Stimulated activated CD8-positive, alpha-beta memory T cell treated with anti-CD3 and anti-CD28 coated beads, Interleukin-4, amount 100 ng/mL, for 24 hours (primary cell): ENCODE results near the gene SDF2.
A peak's percentile ranks its signal among the peaks of the same experiment; 100 is the strongest.

Experiments used
- DNase-seq: peaks from one replicate; pipeline ENCODE4 v3.0.0-alpha.2; 2020; ENCODE audit warnings: low read depth

The SDF2 gene

DNA sequence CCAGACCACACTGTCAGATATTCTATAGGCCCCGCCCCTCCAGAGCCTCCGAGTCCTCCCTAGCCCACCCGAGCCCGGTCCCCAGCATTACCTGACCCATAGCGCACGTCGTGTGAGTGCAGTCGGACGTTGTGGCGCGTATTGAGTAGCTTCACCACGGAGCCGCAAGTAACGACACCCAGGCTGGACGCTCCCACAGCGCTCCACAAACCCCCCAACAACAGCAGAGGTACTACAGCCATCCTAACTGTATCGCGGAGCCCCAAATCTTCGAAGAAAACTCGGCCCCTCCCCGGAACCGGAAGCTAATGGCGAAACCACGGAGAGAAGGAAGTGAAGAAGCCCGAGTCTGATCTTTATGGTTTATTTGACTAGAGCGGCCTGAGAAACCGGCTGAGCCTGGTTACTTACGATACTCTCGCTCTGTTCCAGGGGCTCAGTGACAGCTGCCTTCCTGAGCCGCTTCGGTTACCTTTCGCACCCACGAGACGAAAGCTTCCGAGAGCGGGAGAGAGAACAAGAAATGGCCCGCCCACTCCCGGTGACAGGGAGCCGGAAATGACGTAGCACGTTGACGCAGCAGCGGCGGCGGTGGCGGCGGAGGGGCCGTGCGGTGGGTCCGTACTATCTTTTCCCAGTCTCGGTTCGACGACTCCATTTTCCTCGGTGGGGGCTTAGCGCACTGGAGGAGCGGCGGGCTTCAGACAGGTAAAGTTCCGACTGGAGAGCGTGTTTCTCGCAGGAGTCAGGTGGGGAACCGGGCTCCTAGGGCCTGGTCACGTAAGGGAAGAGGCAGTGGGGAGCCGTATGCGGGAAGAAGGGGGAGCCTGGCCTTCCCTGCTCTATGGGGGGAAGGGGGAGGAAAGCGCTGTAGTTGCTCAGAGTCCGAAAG, at the start of gene SDF2, which contains the start of gene SUPT6H:
TSS of gene SDF2 (minus strand) at position 272 of the 892 bp plus-strand sequence. CDS start at position 242, 30 bp downstream.
TSS of gene SUPT6H (plus strand) at position 571 of the 892 bp plus-strand sequence. CDS start 11,197 bp downstream, outside the sequence.
- DNase-seq, result peak; percentile 93

- DNase-seq, result peak; percentile 78
Measured at GRCh38 chr17:28710861-28711722, 49.4 kb upstream of the SDF2 start.

DNA sequence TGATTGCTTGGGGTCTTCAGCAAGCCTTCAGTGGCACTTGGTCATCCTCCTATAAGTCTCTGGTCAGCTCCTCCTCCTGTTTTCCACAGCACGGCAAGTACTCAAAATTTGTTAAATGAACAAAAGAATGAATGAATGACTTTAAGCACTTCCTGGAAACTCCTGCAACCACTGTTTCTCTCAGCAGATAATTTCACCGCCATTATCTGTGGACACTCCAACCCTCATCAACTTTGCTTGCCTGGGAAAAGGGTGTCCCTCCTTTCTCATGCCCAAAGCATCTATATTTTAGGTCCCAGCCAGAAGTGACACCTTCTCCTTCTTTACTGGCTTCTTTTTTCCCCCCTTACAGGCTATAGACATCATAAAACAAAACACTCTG, 45.6 kb upstream of the SDF2 start:
- no peak for DNase-seq

DNA sequence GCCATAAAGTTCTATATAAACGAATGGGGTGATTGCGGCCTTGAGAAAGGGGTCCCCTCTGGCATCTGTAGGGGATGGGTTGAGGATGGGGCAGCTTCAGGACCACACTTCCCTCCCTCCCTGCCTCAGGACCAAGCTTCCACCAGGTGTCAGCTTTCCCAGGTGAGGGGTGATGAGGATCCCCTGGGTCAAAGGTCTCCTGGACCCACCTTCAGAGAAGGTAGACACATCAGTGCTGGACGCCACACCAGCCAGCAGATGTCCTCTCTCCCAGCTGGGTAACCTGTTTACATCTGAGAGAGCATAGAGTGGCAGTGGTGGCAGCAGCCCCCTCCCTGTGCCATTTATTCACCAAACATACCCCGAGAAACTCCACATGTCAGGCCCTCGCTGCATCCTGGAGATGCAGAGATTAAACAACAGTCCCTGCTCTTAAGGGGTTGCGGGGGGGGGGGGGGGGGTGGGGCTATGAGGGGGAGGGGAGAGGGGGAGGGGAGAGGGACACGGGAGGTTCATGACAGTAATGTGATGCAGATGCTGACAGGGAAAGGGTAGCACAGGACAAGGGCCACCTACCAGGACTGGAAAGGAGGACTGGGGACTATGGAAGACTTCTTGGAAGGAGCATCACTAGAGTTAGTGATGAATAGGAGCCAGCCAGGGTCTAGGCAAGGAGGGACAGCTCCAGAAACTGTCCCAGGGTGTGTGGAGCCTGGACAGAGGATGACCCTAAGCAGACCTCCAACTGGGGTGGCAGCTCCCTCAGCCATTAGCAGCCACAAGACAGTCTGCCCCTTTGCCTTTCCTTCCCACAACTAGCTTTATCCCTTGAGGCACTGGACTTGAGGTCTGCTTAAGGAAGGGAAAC, 45.0 kb upstream of the SDF2 start:
- no peak for DNase-seq

DNA sequence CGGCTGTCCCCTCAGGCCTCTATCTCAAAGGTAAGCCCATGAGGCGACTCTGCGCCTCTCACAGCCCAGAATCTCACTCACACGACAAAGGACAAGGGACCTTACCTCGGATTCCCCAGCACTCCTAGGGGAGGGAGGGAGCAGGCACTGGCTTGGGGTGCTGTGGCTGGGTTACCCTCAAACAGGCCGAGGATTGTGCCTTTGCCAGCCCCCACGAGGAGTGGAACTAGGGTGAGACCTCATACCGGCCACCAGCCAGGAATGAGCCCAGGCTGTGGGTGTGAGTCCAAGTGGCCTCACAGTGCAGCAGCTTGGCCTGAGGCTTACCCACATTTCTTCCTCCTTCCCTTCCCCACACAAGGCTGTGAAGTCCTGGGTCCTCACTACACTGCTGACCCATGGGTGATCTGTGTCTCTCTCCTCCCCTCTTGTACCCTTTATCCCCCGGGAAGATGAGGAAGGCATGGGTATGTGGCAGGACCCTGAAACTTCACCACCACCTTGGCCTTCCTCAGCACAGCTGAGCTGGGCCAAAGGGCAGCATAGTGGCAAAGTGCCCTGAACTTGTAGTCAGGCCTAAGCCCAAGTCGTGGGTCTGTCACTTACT, 44.1 kb upstream of the SDF2 start:
- no peak for DNase-seq

- no peak for DNase-seq
Measured at GRCh38 chr17:28705074-28705659, 43.5 kb upstream of the SDF2 start.

DNA sequence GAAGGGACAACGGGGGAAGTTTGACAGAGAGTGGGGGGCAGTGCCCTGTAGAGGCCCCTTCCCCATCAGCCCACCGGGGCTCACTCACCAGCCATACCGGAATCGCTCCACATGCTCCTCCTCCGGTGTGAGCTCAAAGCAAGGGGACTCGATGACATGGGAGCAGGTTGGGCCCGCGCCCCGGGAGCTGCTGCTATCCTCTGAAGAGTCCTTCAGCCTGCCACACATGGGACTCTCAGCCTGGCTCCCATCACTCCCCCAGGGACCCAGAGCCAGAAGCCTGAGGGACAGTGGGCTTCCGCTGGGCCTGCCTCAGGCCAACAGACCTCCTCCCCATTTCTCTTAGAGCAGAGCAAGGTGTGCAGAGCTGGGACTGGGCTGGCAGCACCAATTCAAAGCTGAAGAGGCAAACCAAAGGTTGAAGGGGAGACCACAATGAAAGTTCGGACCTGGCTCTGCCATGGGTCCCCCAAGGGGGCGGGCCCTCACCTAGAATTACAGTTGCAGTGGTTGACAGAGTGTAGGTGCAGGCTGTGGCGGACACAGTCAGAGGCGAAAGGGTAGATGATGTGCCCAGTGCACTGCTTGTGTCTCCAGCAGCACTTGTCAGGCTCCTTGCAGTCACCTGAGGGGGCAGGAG, 42.6 kb upstream of the SDF2 start:
- DNase-seq, result no peak

GRCh38 chr17:28703552-28704218, 42.0 kb upstream of the SDF2 start:
- DNase-seq, result no peak

- DNase-seq, result no peak
Measured at GRCh38 chr17:28702752-28703150, 41.0 kb upstream of the SDF2 start.

- no peak for DNase-seq
Measured at GRCh38 chr17:28702026-28702751, 40.5 kb upstream of the SDF2 start.

GRCh38 chr17:28700830-28701492, 39.3 kb upstream of the SDF2 start:
- no peak for DNase-seq

DNA sequence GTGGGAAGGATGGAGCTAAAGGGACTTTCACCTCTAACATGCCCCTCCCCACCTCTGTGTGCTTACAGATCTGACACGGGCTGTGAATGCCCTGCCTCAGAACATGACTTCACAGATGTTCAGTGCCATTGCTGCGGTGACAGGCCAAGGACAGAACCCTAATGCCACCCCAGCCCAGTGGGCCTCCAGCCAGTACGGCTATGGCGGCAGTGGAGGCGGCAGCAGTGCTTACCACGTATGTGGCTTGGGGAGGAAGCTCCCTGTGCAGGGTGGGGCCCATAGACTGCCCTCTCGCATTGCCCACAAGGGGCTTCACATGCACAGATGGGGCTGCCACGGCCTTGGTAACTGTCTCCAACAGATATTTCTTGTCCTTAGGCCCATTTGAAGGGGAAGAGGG, 38.6 kb upstream of the SDF2 start:
- no peak for DNase-seq

DNA sequence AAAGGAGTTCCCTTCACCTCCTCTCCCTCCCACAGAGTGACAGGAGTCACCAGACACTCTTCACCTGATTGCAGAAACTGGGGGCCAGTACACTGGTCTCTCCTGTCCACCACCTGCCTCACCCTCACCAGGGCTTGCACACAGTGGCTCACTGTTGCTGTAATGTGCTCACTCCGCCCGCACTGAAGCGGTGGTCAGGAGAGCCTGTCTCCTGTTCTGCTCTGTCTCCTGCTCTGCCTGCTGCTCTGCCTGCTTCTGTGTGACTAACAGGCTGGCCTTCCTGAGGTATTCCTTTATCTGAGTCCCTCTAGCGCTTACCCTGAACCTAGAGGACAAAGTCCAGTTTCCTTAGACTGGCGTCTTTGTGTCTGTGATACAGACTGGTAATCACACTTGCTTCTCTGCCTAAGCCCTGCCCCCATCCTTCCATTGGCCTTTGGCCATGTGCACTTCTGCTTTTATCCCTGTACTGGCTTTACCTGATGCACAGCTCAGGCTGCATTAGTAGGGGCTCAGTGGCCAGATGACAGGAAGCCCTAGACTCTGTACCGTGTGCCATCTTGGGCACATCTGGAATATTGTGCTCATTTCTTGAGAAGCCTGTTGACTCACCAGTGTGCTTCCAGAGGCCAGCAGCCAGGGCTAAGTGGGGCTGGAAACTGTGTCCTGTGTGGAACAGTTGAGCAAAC, 36.7 kb upstream of the SDF2 start:
- no peak for DNase-seq

GRCh38 chr17:28693869-28694268, 32.2 kb upstream of the SDF2 start:
- no peak for DNase-seq

GRCh38 chr17:28689011-28689410, 27.3 kb upstream of the SDF2 start:
- DNase-seq, result no peak

DNA sequence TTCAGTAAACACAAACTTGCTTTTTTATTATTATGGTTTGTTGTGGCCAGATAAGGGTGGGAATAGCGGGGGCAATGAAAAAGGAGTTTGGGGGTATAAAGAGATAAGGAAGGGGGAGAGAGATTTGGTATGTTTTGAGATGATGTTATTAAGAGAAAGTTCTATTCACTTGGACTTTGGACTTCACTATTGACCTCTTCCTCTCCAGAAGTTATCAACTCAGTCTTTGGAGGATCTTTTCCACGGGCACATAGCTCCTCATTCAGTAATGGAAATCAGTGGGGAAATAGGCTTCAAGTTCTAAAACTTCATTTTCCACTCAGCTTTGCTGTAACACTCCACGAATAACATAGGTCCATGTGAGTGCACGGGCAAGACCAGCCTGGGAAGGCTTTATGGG, 26.8 kb upstream of the SDF2 start:
- no peak for DNase-seq

- DNase-seq, result no peak
Measured at GRCh38 chr17:28686296-28686695, 24.6 kb upstream of the SDF2 start.

GRCh38 chr17:28685366-28685765, 23.7 kb upstream of the SDF2 start:
- DNase-seq, result no peak
